PC-9 (cell line): ENCODE measurements around the gene LRRTM2.

Experiments
- EZH2 ChIP-seq: fragments of 200-600 bp; sonication (generic); IDR thresholded peaks from 2 replicates; pipeline ENCODE4 v1.8.0; 2017; ENCODE audit warnings: antibody characterized with exemption, low read depth
- TF ChIP-seq, protein P1 (sequence below): fragments of 200-600 bp; sonication (generic); conservative IDR thresholded peaks from 2 replicates; pipeline ENCODE4 v1.6.1; 2017; ENCODE audit warnings: mixed run types, antibody characterized with exemption, mild to moderate bottlenecking, moderate library complexity

DNA sequence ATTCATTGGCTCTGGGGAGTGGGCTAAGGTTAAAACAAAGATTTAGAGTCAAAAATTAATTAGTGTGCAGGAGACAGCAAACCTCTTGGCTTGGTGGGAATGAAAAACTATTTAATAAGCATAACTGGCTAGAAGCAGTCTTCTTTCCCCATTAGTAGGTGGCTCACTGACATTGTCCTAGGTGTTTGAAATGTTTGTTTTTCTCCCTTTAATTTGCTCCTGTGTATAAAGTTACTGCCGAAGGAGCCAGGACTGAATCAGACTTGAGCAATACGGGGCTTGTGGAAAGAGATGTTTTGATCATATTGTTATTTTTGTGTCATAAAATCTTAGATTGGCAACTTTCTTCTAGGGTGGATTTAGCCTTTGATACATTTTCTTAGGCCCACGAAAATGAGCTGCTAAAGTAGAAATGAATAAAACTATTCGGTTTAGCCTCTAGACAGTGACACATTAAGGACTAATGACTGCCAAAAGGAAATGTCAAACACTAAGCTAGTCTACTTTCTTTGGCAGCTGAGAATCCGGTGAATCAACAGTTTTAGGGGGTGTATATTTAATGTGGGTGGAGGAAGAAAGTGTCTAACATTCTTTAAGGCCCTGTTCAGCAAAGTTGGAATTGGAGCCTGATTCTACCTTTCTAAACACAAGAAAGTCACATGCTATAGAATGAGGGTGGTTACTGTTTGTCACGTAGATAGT, 30.2 kb downstream of the LRRTM2 start:
- TF ChIP-seq EZH2, result no peak
- TF ChIP-seq, protein P1, sequence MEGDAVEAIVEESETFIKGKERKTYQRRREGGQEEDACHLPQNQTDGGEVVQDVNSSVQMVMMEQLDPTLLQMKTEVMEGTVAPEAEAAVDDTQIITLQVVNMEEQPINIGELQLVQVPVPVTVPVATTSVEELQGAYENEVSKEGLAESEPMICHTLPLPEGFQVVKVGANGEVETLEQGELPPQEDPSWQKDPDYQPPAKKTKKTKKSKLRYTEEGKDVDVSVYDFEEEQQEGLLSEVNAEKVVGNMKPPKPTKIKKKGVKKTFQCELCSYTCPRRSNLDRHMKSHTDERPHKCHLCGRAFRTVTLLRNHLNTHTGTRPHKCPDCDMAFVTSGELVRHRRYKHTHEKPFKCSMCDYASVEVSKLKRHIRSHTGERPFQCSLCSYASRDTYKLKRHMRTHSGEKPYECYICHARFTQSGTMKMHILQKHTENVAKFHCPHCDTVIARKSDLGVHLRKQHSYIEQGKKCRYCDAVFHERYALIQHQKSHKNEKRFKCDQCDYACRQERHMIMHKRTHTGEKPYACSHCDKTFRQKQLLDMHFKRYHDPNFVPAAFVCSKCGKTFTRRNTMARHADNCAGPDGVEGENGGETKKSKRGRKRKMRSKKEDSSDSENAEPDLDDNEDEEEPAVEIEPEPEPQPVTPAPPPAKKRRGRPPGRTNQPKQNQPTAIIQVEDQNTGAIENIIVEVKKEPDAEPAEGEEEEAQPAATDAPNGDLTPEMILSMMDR, result no peak
